Panc1 (cell line): ENCODE measurements around the gene PFKL.

ENCODE experiments used
- TF ChIP-seq, protein P1 (sequence below), 2 experiments: IDR thresholded peaks; 2 replicates each; pipeline ENCODE4 v1.6.1; 2011 to 2012; ENCODE audit warnings: low read depth in 2 of 2, control low read depth in 1 of 2, low read length in 1 of 2, mild to moderate bottlenecking in 1 of 2, moderate library complexity in 1 of 2; ENCODE audit not compliant: insufficient read depth in 1 of 2
- TF ChIP-seq, protein P2 (sequence below): fragments of 450-650 bp; IDR thresholded peaks from 2 replicates; pipeline ENCODE4 v1.5.1; 2017; ENCODE audit warnings: mild to moderate bottlenecking

DNA sequence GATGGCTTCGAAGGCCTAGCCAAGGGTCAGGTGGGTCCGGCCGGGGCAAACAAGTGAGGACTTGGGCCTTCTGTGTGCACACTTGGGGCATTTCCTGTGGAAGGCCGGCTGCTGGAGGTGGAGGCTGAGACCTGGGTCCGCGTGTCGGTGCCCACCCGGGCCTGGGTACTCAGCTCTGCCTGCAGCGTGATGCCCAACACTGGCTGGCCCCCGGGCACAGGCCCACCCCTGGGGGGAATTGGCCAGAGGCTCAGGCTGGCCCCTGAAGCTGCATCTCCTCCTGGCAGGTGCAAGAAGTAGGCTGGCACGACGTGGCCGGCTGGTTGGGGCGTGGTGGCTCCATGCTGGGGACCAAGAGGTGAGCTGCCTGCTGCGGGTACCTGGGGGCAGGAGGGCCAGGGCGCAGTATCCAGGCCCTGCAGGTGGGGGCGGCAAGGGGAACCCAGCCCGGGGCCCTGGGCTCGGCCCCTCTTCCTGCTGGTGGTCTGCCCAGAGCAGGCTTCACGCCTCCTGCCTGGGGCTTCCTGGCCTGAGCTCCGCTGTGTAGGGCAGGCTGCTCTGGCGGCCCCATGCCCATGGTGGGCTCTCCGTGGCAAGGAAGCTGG lies 22.1 kb downstream of the PFKL start:
- TF ChIP-seq, protein P1, sequence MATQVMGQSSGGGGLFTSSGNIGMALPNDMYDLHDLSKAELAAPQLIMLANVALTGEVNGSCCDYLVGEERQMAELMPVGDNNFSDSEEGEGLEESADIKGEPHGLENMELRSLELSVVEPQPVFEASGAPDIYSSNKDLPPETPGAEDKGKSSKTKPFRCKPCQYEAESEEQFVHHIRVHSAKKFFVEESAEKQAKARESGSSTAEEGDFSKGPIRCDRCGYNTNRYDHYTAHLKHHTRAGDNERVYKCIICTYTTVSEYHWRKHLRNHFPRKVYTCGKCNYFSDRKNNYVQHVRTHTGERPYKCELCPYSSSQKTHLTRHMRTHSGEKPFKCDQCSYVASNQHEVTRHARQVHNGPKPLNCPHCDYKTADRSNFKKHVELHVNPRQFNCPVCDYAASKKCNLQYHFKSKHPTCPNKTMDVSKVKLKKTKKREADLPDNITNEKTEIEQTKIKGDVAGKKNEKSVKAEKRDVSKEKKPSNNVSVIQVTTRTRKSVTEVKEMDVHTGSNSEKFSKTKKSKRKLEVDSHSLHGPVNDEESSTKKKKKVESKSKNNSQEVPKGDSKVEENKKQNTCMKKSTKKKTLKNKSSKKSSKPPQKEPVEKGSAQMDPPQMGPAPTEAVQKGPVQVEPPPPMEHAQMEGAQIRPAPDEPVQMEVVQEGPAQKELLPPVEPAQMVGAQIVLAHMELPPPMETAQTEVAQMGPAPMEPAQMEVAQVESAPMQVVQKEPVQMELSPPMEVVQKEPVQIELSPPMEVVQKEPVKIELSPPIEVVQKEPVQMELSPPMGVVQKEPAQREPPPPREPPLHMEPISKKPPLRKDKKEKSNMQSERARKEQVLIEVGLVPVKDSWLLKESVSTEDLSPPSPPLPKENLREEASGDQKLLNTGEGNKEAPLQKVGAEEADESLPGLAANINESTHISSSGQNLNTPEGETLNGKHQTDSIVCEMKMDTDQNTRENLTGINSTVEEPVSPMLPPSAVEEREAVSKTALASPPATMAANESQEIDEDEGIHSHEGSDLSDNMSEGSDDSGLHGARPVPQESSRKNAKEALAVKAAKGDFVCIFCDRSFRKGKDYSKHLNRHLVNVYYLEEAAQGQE (IDR thresholded peaks at IDR 0.05; ENCODE audit: insufficient read depth in 1 of 2, low read depth in 2 of 2, low read length in 1 of 2), result no peak
- TF ChIP-seq, protein P2, sequence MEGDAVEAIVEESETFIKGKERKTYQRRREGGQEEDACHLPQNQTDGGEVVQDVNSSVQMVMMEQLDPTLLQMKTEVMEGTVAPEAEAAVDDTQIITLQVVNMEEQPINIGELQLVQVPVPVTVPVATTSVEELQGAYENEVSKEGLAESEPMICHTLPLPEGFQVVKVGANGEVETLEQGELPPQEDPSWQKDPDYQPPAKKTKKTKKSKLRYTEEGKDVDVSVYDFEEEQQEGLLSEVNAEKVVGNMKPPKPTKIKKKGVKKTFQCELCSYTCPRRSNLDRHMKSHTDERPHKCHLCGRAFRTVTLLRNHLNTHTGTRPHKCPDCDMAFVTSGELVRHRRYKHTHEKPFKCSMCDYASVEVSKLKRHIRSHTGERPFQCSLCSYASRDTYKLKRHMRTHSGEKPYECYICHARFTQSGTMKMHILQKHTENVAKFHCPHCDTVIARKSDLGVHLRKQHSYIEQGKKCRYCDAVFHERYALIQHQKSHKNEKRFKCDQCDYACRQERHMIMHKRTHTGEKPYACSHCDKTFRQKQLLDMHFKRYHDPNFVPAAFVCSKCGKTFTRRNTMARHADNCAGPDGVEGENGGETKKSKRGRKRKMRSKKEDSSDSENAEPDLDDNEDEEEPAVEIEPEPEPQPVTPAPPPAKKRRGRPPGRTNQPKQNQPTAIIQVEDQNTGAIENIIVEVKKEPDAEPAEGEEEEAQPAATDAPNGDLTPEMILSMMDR, result no peak
